ENCODE results near the gene BTK.

The BTK gene

DNA sequence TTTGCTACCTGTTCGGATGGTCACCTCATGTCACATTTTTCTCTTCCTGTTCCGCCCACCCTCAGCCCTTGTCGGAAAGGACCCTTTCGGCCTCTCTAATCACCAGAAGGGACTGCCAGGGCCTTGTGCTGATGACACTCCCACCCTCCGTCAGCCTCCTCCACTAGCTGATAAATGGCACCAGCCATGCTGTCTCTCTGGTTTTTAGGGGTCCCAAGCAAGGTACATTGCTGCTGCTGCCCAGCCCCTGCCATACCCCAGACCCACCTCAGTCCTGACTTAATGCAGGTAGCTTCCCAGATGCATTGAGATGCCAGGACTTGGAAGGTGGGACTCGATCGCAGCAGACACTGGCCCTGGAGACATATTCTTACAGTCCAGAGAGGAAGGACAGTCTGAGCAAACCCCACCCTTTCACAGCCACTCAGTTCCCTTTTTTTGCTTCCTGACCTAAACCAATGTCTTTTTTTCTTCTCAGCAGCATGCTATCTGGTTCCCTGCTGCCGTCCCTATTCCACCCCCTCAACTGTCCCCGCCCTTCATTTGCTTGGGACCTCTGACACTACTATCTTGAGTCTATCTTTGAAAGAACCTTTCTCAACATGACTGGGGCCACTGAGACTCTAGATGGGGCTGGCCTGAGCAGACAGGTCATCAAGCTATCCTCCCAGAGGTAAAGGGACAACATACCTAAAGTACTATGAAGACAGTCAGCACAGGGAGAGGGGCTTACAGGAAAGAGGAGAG lies at the start of gene BTK:
Gene BTK, minus strand, starts transcription at position 397 of the 747 bp plus-strand sequence. CDS start 10,907 bp downstream, outside the sequence.
- no peak for DNase-seq

DNA sequence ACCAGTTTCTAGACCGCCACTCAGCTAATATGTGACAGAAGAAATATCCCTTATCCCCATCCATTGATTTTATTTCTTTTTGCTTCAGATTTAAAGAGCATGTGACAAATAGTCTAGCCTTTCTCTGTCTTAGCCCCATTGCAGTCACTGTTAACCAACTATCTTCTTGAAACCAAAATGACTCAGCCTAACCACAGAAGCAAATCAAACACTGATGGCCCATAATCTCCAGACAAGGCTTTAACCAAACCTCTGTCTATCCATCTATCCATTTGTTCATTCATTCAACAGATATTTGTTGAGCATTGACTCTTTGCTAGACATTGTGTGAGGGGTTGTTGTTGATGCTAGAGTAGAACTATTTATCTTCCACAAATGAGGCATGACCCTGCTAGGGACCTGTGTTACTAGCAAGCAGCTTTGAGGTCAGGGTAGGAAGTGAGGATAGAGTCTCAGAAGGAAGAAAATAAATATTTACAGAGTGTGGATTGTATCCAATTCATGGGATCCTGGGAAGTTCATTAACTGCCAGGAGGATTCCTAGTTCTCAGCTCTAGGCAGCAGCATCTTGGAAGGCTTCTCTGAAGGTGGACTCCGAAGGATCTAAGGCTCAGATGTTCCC lies 44.6 kb upstream of the BTK start:
- no peak for DNase-seq

DNA sequence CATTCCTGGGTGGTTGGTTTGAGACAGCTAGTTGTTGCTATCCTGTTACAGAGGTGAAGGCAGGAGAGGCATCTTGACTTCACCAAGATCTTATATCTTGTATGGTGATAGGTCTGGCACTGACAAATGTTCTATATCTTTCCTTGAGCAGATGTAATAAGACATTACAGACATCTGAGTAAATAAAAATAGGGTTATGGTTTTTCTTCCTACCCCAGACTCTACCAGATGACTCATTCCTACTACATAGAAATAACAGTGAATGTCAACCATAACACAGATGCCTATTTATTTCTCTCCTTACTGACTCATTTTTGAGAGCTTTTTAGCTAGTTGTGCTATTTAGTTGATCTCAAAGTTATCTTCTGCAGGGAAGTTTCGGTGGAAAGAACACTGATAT lies 43.9 kb upstream of the BTK start:
- no peak for DNase-seq

DNA sequence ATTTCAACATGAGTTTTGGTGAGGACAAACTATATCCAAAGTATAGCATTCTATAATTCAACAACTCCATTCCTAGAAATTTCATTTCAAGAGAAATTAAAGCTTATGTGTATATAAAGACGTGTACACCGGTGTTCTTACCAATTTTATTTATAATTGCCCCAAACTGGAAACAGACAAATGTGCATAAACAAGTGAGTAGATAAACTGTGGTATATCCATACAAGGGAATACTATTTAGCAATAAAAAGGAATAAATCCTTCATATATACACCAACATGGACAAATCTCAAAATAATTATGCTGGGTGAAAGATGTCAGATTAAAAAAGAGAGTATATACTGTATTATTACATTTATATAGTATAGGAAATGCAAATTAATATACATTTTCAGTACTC lies 42.0 kb upstream of the BTK start:
- DNase-seq: no peak

DNA sequence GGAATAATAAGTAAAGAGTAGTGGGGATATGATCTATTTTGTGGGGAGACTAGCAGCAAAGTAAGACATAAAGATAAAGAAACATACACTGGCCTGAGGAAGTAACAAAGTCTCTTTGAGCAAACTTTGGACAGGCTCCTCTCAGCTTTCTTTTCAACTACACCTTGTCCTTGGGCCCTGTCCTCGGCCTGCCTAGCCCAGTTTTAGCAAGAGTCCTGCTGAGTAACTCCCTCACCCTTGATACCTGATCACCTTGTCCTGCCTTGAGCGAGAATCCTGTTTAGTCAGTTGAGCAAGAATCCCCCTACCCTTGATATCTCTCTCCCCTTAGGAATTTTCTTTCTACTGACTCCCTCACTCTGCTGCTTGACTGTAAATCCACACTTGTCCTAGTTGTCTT lies 33.5 kb upstream of the BTK start:
- DNase-seq: no peak

DNA sequence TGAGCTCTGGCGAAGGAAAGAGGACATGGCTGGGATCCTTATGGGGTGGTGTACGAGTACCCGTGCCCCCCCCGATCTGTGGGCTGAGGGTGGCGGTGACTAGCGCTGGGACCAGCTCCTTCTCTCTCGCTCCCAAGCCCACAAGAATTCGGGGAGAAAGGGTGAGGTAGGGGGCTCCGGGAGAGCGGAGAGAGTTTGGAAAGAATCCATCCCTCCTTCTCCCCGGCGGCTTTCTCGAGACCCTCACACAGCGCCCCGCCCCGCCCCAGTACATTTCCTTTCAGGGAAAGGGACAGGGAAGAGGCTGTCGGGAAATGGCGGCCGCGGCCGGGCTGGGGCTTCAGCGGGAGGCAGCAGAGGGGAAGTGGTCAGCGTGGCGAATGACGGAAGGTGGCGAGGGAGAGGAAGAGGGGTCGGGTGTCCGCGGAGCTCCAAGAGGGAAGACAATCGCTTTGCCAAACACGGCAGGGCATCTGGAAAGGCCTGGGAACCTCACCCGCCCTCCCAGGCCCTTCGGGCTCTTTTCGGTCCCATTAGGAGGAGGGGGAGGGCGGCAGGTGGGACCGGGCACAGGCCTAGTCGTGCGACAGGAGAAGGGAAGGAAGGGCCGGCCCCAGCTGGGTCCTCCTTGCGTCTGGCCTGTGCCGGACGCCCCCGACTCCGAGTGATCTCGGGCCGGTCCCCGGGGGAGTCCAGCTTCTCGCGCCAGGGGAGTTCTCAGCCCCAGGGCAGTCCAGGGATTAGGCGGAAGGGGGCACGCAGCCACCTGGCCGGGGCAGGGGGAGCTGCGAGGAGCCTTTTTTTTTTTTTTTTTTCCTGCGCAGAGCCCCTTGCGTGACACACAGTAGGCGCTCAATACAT lies 32.2 kb upstream of the BTK start:
- peak; percentile 31 for DNase-seq

DNA sequence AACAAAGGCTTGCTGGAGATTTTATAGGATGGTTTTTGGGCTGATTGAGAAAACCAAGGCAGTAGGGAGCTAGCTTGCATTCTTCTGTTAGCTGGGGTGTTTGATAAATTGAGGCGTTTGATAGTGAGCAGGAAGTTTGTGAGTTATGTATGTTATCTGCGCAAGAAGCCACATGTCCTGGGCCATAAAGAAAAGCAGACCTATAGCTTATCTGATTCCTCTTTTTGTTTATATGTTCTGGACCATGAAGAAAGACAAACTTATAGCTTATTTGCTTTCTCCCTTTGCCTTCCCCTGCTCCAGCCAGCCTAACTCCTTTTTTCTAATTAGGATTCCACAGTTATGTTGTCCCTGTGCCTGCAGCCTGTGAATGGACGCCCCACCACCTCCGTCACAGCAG lies 31.2 kb upstream of the BTK start:
- DNase-seq: no peak

DNA sequence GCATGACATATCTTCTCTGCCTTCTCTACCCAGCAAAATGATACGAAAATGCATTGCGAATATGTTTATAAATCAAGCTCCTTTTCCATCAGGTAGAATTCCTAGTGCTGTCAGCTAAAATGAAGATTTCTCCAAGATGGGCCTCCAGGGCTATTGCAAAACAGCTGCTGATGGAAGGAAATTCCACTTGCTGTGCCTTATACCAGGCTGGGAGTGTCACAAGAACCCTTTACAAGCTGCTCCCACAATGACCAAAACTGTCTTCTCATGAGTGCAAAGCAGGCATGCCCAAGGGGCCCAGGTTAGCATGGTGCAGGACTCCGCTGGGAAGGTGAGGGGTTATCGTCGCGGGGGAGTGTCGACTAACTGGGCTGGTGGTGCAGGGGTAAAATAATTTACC lies 30.7 kb upstream of the BTK start:
- no peak for DNase-seq

DNA sequence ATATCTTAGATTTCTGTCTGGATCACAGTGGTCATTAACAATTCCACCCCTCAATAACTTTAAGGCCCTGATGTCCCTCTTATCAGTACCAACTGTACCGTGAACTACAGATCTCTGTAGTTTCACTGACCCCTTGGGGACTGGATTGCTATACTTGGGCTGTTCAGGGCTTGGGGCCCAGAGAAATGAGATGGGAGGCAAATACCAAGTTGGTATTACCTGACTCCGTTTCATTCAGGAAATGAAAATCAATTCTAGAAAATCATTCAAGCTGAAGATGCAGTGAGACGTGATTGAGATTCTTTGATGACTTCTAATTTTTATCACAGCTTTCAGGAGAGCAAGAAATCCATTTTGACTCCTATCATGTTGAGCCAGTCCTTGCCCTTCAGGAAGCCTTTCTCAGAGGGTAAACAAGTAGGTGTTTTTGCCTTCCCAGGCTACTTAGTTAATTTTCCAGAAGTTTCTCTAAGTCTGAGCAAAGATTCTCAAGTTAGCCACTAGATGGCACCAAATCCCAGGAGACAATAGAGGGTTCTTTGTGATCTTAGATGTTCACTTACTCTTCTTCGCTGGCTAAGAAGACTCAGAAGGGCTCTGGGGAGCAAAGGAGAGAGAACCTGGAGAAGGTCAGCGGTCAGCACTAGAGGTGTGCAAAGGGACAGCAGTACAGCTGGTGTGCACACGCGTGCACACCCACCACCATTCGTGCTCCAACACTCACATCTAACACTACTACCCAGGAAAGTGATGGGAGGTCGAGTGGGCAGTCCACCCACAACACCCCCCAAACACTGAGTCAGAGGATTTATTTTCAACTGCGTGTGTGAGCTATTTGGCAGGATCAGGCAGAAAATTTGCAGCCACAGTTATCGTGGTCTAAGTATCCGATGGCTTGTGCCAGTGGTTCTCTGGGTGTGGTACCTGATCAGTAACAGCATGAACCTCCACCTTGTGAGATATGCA lies 29.5 kb upstream of the BTK start:
- no peak for DNase-seq

DNA sequence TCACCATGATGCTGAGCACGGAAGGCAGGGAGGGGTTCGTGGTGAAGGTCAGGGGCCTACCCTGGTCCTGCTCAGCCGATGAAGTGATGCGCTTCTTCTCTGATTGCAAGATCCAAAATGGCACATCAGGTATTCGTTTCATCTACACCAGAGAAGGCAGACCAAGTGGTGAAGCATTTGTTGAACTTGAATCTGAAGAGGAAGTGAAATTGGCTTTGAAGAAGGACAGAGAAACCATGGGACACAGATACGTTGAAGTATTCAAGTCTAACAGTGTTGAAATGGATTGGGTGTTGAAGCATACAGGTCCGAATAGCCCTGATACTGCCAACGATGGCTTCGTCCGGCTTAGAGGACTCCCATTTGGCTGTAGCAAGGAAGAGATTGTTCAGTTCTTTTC lies 26.0 kb upstream of the BTK start:
- DNase-seq: no peak

DNA sequence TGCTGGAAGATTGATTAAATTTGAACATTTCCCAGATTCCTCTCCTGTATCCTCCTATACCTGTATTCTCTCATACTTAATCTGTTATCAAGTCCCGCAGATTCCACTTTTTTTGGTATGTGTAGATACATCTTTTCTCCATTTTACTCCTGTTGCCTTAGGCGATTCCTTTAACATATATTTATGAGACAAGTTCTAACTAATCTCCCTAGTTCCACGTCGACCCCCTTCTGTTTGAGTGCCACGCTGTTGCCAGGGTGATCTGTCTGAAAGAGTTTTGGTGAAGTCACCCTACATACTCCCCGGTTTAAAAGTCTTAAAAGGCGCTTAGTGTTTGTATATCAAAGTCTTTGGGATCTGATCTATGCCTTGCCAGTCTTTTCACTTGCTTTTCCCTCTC lies 24.5 kb upstream of the BTK start:
- no peak for DNase-seq

DNA sequence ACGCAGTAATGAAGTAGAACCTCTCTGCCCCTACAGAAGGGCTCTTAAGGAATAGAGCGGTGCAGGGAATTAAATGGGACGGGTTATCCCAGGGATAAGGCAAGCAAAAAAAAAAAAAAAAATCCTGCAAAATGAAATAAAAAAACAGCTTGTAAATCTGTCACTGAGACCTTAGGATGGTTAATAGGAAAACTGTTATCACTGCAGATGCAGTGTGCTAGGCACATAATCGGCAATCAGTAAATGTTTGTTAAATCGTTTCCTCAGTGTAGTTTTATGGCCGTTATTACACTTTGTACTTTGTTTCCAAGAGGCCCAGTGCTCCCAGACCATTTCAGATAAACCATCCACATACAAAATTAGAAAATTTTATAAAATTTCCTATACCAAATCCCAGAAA lies 23.1 kb upstream of the BTK start:
- no peak for DNase-seq

DNA sequence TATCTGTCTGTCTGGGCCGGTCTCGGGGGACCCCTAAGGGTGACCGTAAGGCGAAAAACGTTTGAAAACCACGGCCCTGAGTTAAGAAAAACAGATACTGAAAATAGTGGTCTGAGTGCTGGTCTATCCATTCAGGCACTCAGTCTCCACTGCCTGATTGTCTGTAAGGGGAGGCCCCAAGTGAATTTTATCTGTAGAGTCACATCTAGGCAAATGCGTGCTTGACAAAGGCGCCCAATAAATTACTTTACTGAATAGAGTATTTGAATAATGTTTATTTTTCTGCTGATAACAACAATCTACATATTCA lies 22.5 kb upstream of the BTK start:
- DNase-seq: no peak

DNA sequence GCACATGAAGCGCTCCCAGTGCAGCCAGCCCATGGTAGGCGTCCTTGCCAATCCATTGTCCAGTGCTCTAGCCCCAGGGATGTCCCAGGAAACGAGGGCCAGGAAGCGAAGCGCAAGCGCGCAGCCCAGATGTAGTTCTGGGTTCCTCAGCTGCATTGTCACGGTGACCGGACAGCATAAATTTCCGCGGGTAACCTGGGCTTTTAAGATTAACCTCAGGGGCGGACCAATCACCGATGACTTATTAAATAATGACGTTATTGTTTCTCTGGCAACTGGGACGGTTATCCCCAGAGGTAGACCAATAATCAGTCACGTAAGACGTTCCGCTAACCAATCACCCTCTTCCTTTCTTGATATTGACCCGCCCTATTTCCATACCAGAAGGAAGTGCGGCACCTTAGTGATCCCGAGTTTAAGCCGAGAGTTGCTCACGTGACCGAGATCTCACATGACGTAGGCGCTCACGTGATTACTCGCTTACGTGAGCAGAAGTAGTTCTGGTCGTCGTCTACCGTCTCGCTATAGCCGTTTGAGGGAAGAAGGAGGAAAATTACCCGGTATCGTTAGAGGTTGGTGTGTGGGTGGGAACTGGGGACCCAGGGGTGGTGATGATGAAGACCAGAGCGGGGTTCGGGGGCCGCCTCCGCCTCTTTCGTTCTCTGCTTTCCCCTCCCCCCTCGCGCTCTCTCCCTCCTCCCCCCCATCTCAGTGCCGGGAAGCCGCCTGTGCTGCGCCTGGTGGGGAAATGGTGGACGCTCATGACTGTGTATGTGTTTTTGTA lies 21.9 kb upstream of the BTK start, which contains the start of the genes GLA and HNRNPH2:
Gene GLA, minus strand, starts transcription at position 178 of the 784 bp plus-strand sequence. Its CDS starts 22 bp downstream, at position 156.
Gene HNRNPH2, plus strand, starts transcription at position 475 of the 784 bp plus-strand sequence. CDS start 3,767 bp downstream, outside the sequence.
- DNase-seq: peak; percentile 80

DNA sequence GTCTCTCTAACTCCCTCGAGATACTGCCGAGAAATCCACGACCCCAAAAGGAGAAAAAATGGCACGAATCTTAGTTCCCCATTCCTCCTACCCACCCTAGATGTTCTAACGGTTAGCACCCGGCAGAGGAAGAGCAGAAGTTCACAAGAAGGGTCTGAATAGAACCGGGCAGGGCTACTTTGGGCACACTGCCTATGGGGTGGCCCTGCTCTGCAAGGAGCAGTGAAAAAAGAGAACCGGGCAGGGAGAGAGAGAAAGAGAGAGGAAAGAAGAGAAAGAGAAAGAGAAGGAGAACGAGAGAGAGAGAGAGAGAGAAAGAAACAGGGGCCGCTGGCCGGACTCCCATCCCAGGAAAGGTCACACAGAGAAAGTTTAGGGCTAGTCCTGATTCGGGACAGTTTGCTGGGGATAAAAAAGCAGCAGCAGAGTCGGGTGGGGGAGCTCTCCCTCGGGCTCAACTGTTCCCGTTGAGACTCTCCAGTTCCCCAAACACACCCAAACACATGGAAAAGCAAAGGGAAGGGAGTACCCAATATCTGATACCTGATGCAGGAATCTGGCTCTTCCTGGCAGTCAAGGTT lies 21.3 kb upstream of the BTK start:
- no peak for DNase-seq

DNA sequence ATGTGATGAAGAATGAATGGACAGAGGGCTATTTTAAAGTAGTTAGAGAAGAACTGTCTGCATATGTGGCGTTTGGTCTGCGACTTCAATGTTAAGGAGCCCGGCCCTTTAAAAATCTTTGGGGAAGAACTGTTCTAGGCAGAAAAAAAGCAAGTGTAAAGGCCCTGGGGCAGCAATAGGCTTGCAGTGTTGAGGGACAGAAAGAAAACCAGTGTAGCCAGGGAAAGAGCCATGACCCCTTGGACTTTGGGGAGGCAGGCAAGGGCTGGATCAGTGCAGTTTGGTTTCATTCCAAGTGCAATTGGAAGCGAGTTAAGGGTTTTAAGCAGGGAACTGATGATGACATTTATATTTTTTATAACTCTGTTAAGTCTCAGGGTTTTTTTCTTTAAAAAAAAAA lies 13.8 kb upstream of the BTK start:
- DNase-seq: no peak

DNA sequence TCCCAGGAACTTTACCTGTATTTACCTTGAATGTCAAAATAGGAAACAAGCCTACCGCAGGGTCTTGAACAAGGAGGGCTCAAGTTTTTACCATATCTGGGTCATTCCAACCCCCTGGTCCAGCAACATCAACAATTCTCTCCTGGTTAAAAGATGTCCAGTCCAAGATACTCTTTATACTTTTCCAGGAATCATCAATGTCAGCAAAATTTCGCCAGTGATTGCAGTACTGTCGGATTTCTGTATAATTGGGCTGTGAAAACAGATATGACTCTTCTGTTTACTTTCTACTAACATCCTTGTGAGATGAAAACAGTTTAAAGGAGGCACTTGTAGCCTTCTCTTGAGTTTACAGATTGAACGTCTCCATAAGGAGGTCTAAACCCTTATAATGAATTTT lies 12.7 kb upstream of the BTK start:
- no peak for DNase-seq

DNA sequence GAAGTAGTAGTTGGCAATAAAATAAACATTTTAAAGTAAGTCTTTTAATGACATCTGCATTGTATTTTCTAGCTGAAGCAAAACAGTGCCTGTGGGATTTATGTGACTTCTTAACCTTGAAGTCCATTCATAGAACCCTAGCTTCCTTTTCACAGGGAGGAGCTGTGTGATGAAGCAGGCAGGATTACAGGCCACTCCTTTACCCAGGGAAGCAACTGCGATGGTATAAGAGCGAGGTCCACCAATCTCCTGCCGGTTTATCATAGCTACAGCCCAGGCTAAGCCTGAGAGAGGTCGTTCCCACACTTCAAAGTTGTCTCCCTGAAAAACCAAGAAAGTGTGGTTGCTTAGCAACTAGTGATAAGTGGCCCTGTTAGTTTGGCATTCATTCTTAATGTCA lies 11.8 kb upstream of the BTK start:
- no peak for DNase-seq

DNA sequence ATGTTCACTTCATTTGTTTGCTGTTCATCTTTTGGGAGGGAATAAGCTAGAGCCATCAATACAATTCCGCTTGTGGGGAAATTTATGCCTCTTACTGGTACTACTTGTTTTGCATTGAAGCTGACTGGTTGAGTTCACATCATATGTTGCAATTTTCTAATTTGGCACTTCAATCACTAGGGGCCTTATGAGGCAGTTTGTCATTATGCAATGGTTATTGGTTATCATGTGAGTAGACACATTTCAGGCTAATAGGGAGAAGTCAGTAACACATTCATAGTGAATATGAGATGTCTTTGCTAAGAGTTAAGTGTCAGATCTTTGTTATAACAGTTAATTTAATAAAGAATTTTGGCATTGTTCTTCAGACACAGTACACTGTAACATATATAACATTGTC lies 9.8 kb upstream of the BTK start:
- DNase-seq: no peak

DNA sequence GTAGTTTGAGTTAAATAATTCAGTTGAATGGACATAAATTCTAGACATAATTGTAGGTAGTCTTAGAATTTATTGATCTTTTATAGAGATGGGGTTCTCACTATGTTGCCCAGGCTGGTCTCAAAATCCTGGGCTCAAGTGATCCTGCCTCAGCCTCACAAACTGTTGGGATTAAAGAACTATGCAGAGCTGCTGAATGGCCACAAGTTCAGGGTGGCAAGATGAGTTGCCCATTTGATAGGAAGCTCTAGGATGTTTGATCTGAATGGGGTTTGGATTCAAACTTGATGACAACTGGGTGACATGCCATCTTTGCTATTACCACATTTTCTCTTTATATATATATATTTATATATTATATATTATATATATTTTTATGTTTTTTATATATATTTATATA lies 8.4 kb upstream of the BTK start:
- no peak for DNase-seq

DNA sequence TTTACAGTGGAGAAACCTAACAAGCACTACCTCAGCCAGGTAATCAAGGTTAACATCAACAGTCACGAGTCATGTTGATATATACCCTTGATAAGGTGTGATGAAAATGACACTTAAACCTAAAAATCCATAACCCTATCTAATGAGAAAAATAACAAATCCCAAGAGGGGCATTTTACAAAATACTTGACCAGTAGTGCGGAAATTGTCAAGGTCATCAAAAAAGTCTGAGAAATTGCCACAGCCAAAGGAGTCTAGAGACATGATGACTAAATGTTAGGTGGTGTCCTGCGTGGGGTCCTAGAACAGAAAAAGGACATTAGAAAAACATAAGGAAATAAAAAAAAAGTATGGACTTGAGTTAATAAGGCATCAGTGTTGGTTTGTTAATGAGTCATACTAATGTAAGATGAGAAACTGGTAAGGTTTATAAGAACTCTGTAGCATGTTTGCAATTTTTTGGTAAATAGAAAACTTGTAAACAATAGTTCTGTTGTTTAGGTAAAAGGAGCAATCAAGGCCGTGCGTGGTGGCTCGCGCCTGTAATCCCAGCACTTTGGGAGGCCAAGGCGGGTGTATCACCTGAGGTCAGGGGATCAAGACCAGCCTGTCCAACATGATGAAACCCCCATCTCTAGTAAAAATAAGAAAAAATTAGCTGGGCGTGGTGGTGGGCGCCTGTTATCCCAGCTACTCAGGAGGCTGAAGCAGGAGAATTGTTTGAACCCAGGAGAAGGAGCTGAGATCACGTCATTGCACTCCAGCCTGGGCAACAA lies 7.7 kb upstream of the BTK start:
- DNase-seq: no peak

All from stimulated activated CD4-positive, alpha-beta T cell treated with anti-CD3 and anti-CD28 coated beads, Interleukin-4, amount 100 ng/mL, for 1 hour (primary cell).